Type B pancreatic cell (in vitro differentiated cells): ENCODE results near the gene SPAG6. TPM values are rescaled to one million over a fixed set of nuclear protein-coding genes. Genes with fewer than 3 reads are reported as not detected.

Experiments
- DNase-seq: peaks from one replicate; pipeline ENCODE4 v3.0.0; 2021; ENCODE audit warnings: mixed read lengths; ENCODE audit not compliant: unreplicated experiment; ENCODE audit errors: extremely low spot score
- H3K27ac Mint-ChIP-seq: 2 replicates; pipeline ENCODE4 v1.8.0; 2021; ENCODE audit warnings: mild to moderate bottlenecking, mixed read lengths
- H3K27me3 Mint-ChIP-seq: 2 replicates; pipeline ENCODE4 v1.8.0; 2021; ENCODE audit warnings: mixed read lengths
- H3K36me3 Mint-ChIP-seq: 2 replicates; pipeline ENCODE4 v1.8.0; 2021; ENCODE audit warnings: mixed read lengths
- H3K4me1 Mint-ChIP-seq: one replicate; pipeline ENCODE4 v1.8.0; 2021; ENCODE audit warnings: mixed read lengths; ENCODE audit not compliant: unreplicated experiment
- H3K4me3 Mint-ChIP-seq: 2 replicates; pipeline ENCODE4 v1.8.0; 2021; ENCODE audit warnings: mild to moderate bottlenecking, mixed read lengths
- H3K9me3 Mint-ChIP-seq: 2 replicates; pipeline ENCODE4 v1.8.0; 2021; ENCODE audit warnings: mixed read lengths
- CTCF ChIP-seq: fragments of 200-600 bp; sonication (generic); conservative IDR thresholded peaks from 2 replicates; pipeline ENCODE4 v1.5.0; 2021; ENCODE audit warnings: antibody characterized with exemption, mild to moderate bottlenecking
- total RNA-seq: library from RNA; stranded (reverse); gene quantifications from 2 replicates; pipeline ENCODE4 v1.2.1, GENCODE V29; 2021; ENCODE audit warnings: low replicate concordance

Gene SPAG6
- total RNA-seq, 1 donor from 2014 or later: 6.6 TPM

GRCh38 chr10:22454634-22455033, 109.3 kb downstream of the SPAG6 start:
- no peak for TF ChIP-seq CTCF
- Mint-ChIP-seq H3K27ac (no peak overlapping the region), H3K4me1 (peaks cover 27% of the 10 kb centered on the region), H3K9me3 (peaks cover 9% of the 10 kb centered on the region), H3K4me3 (no peak overlapping the region), H3K36me3 (no peaks in the 10 kb centered on the region), H3K27me3 (no peaks in the 10 kb centered on the region)
- no peak for DNase-seq

- no peaks in the 10 kb centered on the region for H3K27me3 Mint-ChIP-seq
- no peaks in the 10 kb centered on the region for H3K36me3 Mint-ChIP-seq
- H3K4me1 Mint-ChIP-seq: peaks cover 31% of the 10 kb centered on the region
- peaks cover 5% of the 10 kb centered on the region for H3K9me3 Mint-ChIP-seq
- no peak for DNase-seq
- H3K27ac Mint-ChIP-seq: no peak overlapping the region
- TF ChIP-seq CTCF: no peak
- H3K4me3 Mint-ChIP-seq: no peak overlapping the region
These were observed 110.0 kb downstream of the SPAG6 start for GRCh38 chr10:22455068-22455857.

- no peak overlapping the region for H3K4me3 Mint-ChIP-seq
- peaks cover 31% of the 10 kb centered on the region for H3K4me1 Mint-ChIP-seq
- peaks cover 5% of the 10 kb centered on the region for H3K9me3 Mint-ChIP-seq
- DNase-seq: no peak
- no peaks in the 10 kb centered on the region for H3K36me3 Mint-ChIP-seq
- no peak for TF ChIP-seq CTCF
- H3K27me3 Mint-ChIP-seq: no peaks in the 10 kb centered on the region
- no peak overlapping the region for H3K27ac Mint-ChIP-seq
These were observed 111.2 kb downstream of the SPAG6 start for GRCh38 chr10:22456486-22456885.

- H3K27ac Mint-ChIP-seq: no peak overlapping the region
- H3K36me3 Mint-ChIP-seq: no peaks in the 10 kb centered on the region
- no peaks in the 10 kb centered on the region for H3K27me3 Mint-ChIP-seq
- no peak for DNase-seq
- H3K4me1 Mint-ChIP-seq: peaks cover 30% of the 10 kb centered on the region
- H3K9me3 Mint-ChIP-seq: peaks cover 4% of the 10 kb centered on the region
- H3K4me3 Mint-ChIP-seq: no peak overlapping the region
- no peak for TF ChIP-seq CTCF
These were observed 113.2 kb downstream of the SPAG6 start for GRCh38 chr10:22458272-22459038.

- H3K27ac Mint-ChIP-seq: no peak overlapping the region
- no peaks in the 10 kb centered on the region for H3K36me3 Mint-ChIP-seq
- no peaks in the 10 kb centered on the region for H3K27me3 Mint-ChIP-seq
- no peak for TF ChIP-seq CTCF
- DNase-seq: no peak
- no peaks in the 10 kb centered on the region for H3K9me3 Mint-ChIP-seq
- no peak overlapping the region for H3K4me3 Mint-ChIP-seq
- H3K4me1 Mint-ChIP-seq: peaks cover 27% of the 10 kb centered on the region
These were observed 114.2 kb downstream of the SPAG6 start for GRCh38 chr10:22459496-22459895.
